ENCODE data around the gene UBE2S.

UBE2S gene

GRCh38 chr19:55382013-55382412 lies 25.6 kb downstream of the UBE2S start:
- peaks cover 49% of the 10 kb centered on the region for H3K79me2 ChIP-seq (ENCODE audit: insufficient read depth, low read length)
- peak overlapping the region in 1 of 2 experiments; percentile 69; a peak in 2 of 4 replicates for H3K4me3 ChIP-seq (ENCODE audit: low read depth in 1 of 2, low read length in 2 of 2)
- H3K9me3 ChIP-seq (ENCODE audit: insufficient read depth, low read length, severe bottlenecking), result no peaks in the 10 kb centered on the region
- no peak for ATAC-seq (ENCODE audit: insufficient read depth, low read depth)
- TF ChIP-seq CTCF (IDR thresholded peaks at IDR 0.05; ENCODE audit: borderline replicate concordance, extremely low read depth, low read length, poor library complexity, severe bottlenecking), result no peak
- TF ChIP-seq EZH2 (IDR thresholded peaks at IDR 0.05; ENCODE audit: borderline replicate concordance, low read depth, low read length, severe bottlenecking), result no peak
- no peak overlapping the region for H2AFZ ChIP-seq (ENCODE audit: low read depth, low read length)
- H3K36me3 ChIP-seq (ENCODE audit: insufficient read depth, low read length), result peaks cover 11% of the 10 kb centered on the region
- peaks cover 12% of the 10 kb centered on the region for H4K20me1 ChIP-seq (ENCODE audit: insufficient read depth, low read length)
- H3K4me1 ChIP-seq (ENCODE audit: insufficient read depth, low read length), result peaks cover 37% of the 10 kb centered on the region
- peak overlapping the region; percentile 84 for H3K4me2 ChIP-seq (ENCODE audit: insufficient read depth, low read length)
- no peak overlapping the region; the same call in 1 of the 2 replicates for H3K27ac ChIP-seq (ENCODE audit: low read length)
- no peaks in the 10 kb centered on the region for H3K27me3 ChIP-seq (ENCODE audit: insufficient read depth, low read length, poor library complexity)
- no peak overlapping the region for H3K9ac ChIP-seq (ENCODE audit: low read depth, low read length)
- DNase-seq, result no peak

GRCh38 chr19:55379174-55379573 lies 28.4 kb downstream of the UBE2S start:
- H3K9ac ChIP-seq (ENCODE audit: low read depth, low read length), result no peak overlapping the region

GRCh38 chr19:55377356-55378131 lies 30.0 kb downstream of the UBE2S start:
- ATAC-seq (ENCODE audit: insufficient read depth, low read depth) (no peak), DNase-seq (no peak)
- H3K27me3 ChIP-seq (ENCODE audit: insufficient read depth, low read length, poor library complexity), result no peaks in the 10 kb centered on the region
- no peak overlapping the region for H3K27ac ChIP-seq (ENCODE audit: low read length)
- H3K4me1 ChIP-seq (ENCODE audit: insufficient read depth, low read length), result peaks cover 12% of the 10 kb centered on the region
- H3K36me3 ChIP-seq (ENCODE audit: insufficient read depth, low read length), result no peaks in the 10 kb centered on the region
- H3K4me2 ChIP-seq (ENCODE audit: insufficient read depth, low read length), result no peak overlapping the region
- H3K9me3 ChIP-seq (ENCODE audit: insufficient read depth, low read length, severe bottlenecking), result no peaks in the 10 kb centered on the region
- peaks cover 13% of the 10 kb centered on the region for H3K79me2 ChIP-seq (ENCODE audit: insufficient read depth, low read length)
- TF ChIP-seq EZH2 (IDR thresholded peaks at IDR 0.05; ENCODE audit: borderline replicate concordance, low read depth, low read length, severe bottlenecking) (no peak), CTCF (IDR thresholded peaks at IDR 0.05; ENCODE audit: borderline replicate concordance, extremely low read depth, low read length, poor library complexity, severe bottlenecking) (no peak)
- no peak overlapping the region for H2AFZ ChIP-seq (ENCODE audit: low read depth, low read length)
- peaks cover 2% of the 10 kb centered on the region; the same call in 1 of the 2 replicates for H4K20me1 ChIP-seq (ENCODE audit: insufficient read depth, low read length)
- H3K4me3 ChIP-seq (ENCODE audit: low read depth in 1 of 2, low read length in 2 of 2), result no peak overlapping the region
- no peak overlapping the region for H3K9ac ChIP-seq (ENCODE audit: low read depth, low read length)

More at GRCh38 chr19:55379174-55379573, 28.4 kb downstream of the UBE2S start:
- H3K4me1 ChIP-seq (ENCODE audit: insufficient read depth, low read length), result peaks cover 22% of the 10 kb centered on the region
- no peaks in the 10 kb centered on the region; the same call in 1 of the 2 replicates for H4K20me1 ChIP-seq (ENCODE audit: insufficient read depth, low read length)
- no peaks in the 10 kb centered on the region for H3K9me3 ChIP-seq (ENCODE audit: insufficient read depth, low read length, severe bottlenecking)
- H3K27me3 ChIP-seq (ENCODE audit: insufficient read depth, low read length, poor library complexity), result no peaks in the 10 kb centered on the region
- H3K79me2 ChIP-seq (ENCODE audit: insufficient read depth, low read length), result peaks cover 27% of the 10 kb centered on the region
- H2AFZ ChIP-seq (ENCODE audit: low read depth, low read length), result no peak overlapping the region
- no peaks in the 10 kb centered on the region; the same call in 1 of the 2 replicates for H3K36me3 ChIP-seq (ENCODE audit: insufficient read depth, low read length)
- TF ChIP-seq EZH2 (IDR thresholded peaks at IDR 0.05; ENCODE audit: borderline replicate concordance, low read depth, low read length, severe bottlenecking) (no peak), CTCF (IDR thresholded peaks at IDR 0.05; ENCODE audit: borderline replicate concordance, extremely low read depth, low read length, poor library complexity, severe bottlenecking) (no peak)
- no peak overlapping the region for H3K27ac ChIP-seq (ENCODE audit: low read length)
- no peak for DNase-seq
- H3K4me2 ChIP-seq (ENCODE audit: insufficient read depth, low read length), result no peak overlapping the region
- ATAC-seq (ENCODE audit: insufficient read depth, low read depth), result no peak
- H3K4me3 ChIP-seq (ENCODE audit: low read depth in 1 of 2, low read length in 2 of 2), result no peak overlapping the region

All from DND-41 (cell line).